GM12878 (cell line): ENCODE measurements around the gene PDE6D. TPM values are rescaled to one million over a fixed set of nuclear protein-coding genes. Genes with fewer than 3 reads are reported as not detected.

Source experiments
- ATAC-seq: fragments of 200-7000 bp; cut with Tn5 transposase; 3 replicates; pipeline ENCODE4 v1.9.1; 2020; ENCODE audit warnings: mild to moderate bottlenecking, moderate library complexity
- BruUV-seq: library from RNA; stranded (reverse); fragments of 400-500 nt; replicated peaks from 2 replicates; lab custom pipeline; 2021; lab: Mats Ljungman, UMichigan
- CTCF ChIA-PET: fragments of 300-600 bp; sonication (Branson Sonifier 250); formaldehyde crosslinking; extraction: SDS; loops from one replicate; lab custom pipeline; 2021; ENCODE audit warnings: inconsistent platforms; lab: Yijun Ruan, JAX
- POLR2A ChIA-PET: fragments of 350-600 bp; formaldehyde crosslinking; extraction: SDS; loops from one replicate; lab custom pipeline; 2021; ENCODE audit warnings: inconsistent platforms; lab: Charles Lee
- RAD21 ChIA-PET: fragments of 300-600 bp; sonication (Branson Sonifier 250); formaldehyde crosslinking; loops from one replicate; lab custom pipeline; 2023; ENCODE audit warnings: antibody characterized with exemption; ENCODE audit not compliant: unreplicated experiment; lab: Charles Lee
- SMC1A ChIA-PET: fragments of 300-600 bp; sonication (Branson Sonifier 250); formaldehyde crosslinking; loops from one replicate; lab custom pipeline; 2023; ENCODE audit not compliant: unreplicated experiment, uncharacterized antibody; lab: Charles Lee
- DNase-seq: peaks from one replicate; pipeline ENCODE4 v3.0.0-alpha.2; 2011; ENCODE audit warnings: low read depth, low spot score
- FAIRE-seq: peaks from 3 replicates; lab custom pipeline; 2011; peaks lifted over from hg19 to GRCh38; lab: Jason Lieb, UNC
- H2AFZ ChIP-seq: 2 replicates; pipeline ENCODE4 v1.6.0; 2011; ENCODE audit warnings: low read depth, low read length, control low read depth; ENCODE audit not compliant: control insufficient read depth
- H3K27ac ChIP-seq: 2 replicates; pipeline ENCODE4 v1.5.1; 2011; ENCODE audit warnings: control low read depth; ENCODE audit not compliant: control insufficient read depth, insufficient read depth
- H3K27me3 ChIP-seq, 2 experiments: replicated peaks in 1 of 2; 2 replicates each; pipeline versions ENCODE4 v1.6.0 to v1.6.1; 2011; ENCODE audit warnings: low read length in 1 of 2; ENCODE audit not compliant: control insufficient read depth in 2 of 2, insufficient read depth in 2 of 2
- H3K36me3 ChIP-seq, 2 experiments: 2 replicates each; pipeline ENCODE4 v1.5.1; 2011; ENCODE audit warnings: low read length in 1 of 2; ENCODE audit not compliant: control insufficient read depth in 2 of 2, insufficient read depth in 2 of 2
- H3K4me1 ChIP-seq: 2 replicates; pipeline ENCODE4 v1.6.1; 2011; ENCODE audit warnings: mild to moderate bottlenecking, low read length, moderate library complexity, mixed read lengths; ENCODE audit not compliant: control insufficient read depth, insufficient read depth
- H3K4me2 ChIP-seq: 2 replicates; pipeline ENCODE4 v1.6.0; 2011; ENCODE audit warnings: control low read depth; ENCODE audit not compliant: control insufficient read depth, insufficient read depth
- H3K4me3 ChIP-seq: fragments of 200-600 bp; sonication (generic); 2 replicates; pipeline ENCODE4 v1.5.1; 2016
- H3K79me2 ChIP-seq: 2 replicates; pipeline ENCODE4 v1.6.0; 2011; ENCODE audit warnings: low read length; ENCODE audit not compliant: control insufficient read depth, insufficient read depth
- H3K9ac ChIP-seq: 2 replicates; pipeline ENCODE4 v1.8.0; 2011; ENCODE audit warnings: low read length, control low read depth, mixed read lengths; ENCODE audit not compliant: control insufficient read depth, insufficient read depth
- H3K9me3 ChIP-seq: replicated peaks from 3 replicates; pipeline ENCODE4 v1.5.1; 2011; ENCODE audit warnings: mild to moderate bottlenecking, low read length; ENCODE audit not compliant: control insufficient read depth, insufficient read depth
- H4K20me1 ChIP-seq: 2 replicates; pipeline ENCODE4 v1.6.0; 2011; ENCODE audit not compliant: control insufficient read depth, insufficient read depth
- CHD1 ChIP-seq: IDR thresholded peaks from 2 replicates; pipeline ENCODE4 v1.6.1; 2012; ENCODE audit warnings: low read depth, low read length, improper control_type of control experiment
- HDAC2 ChIP-seq: fragments of 200-600 bp; sonication (generic); IDR thresholded peaks from 2 replicates; pipeline ENCODE4 v1.6.1; 2017
- IRF4 ChIP-seq: IDR thresholded peaks from 2 replicates; pipeline ENCODE4 v1.6.1; 2011; ENCODE audit warnings: low read depth, low read length
- NFYB ChIP-seq: IDR thresholded peaks from 2 replicates; pipeline ENCODE4 v1.6.1; 2011; ENCODE audit warnings: low read depth, mild to moderate bottlenecking, low read length, improper control_type of control experiment, moderate library complexity; ENCODE audit not compliant: insufficient read depth
- WGBS: methylation state at CpG from one replicate; pipeline ENCODE4 v1.1.6; 2016; ENCODE audit warnings: low lambda C conversion rate; ENCODE audit not compliant: insufficient replicate concordance, insufficient coverage; ENCODE audit errors: missing lambda C conversion rate; 5-methylcytosine and 5-hydroxymethylcytosine counted together
- in situ Hi-C: fragments of 300-500 bp; cut with MboI; formaldehyde crosslinking; loops from 9 replicates; pipeline ENCODE4 v1.14.3; 2018; ENCODE audit warnings: mixed read lengths
- intact Hi-C: fragments of 100-400 bp; cut with micrococcal nuclease; formaldehyde crosslinking; loops from one replicate; pipeline ENCODE4 v1.14.2; 2022; ENCODE audit not compliant: unreplicated experiment
- polyA plus RNA-seq, 11 experiments: library from polyadenylated mRNA; depleted of rRNA in 4 of 11; unstranded in 6 of 11; stranded (reverse) in 5 of 11; fragments of >200 nt; fragmentation: Nextera tagmentation in 4 of 11; fragmentation: Illumina TruSeq in 1 of 11; extraction: Ambion mirVana in 4 of 11; extraction: Trizol in 1 of 11; gene quantifications; 1 replicate in 1 of 11; 2 replicates in 10 of 11; pipeline versions ENCODE4 v1.2.1 to v1.2.3, GENCODE V29; 2011 to 2016; ENCODE audit warnings: inconsistent platforms in 2 of 11, missing spikeins in 2 of 11, low read depth in 1 of 11
- total RNA-seq, 4 experiments: library from RNA; depleted of rRNA in 3 of 4; stranded (reverse); fragments of >200 nt in 3 of 4; fragmentation: Illumina TruSeq in 1 of 4; extraction: Trizol in 1 of 4; gene quantifications; 2 replicates each; pipeline versions ENCODE4 v1.2.1 to v1.2.3, GENCODE V29; 2013 to 2021
- TF ChIP-seq, protein P1 (sequence below), 3 experiments: IDR thresholded peaks in 2 of 3; conservative IDR thresholded peaks in 1 of 3; 2 replicates each; pipeline ENCODE4 v1.5.1; 2011; ENCODE audit warnings: low read depth in 3 of 3, low read length in 3 of 3, mild to moderate bottlenecking in 3 of 3, control low read depth in 2 of 3, moderate library complexity in 2 of 3, inconsistent platforms in 1 of 3, mixed read lengths in 1 of 3; ENCODE audit not compliant: control insufficient read depth in 2 of 3, insufficient read depth in 1 of 3; ENCODE audit errors: extremely low read depth in 1 of 3

Gene PDE6D
- total and polyA plus RNA-seq, 10 of the 15 experiments (the other 5 are each of a cell fraction or from before 2014, with no cell fraction given): 8.2 to 69.4 (median 56.2) TPM

DNA sequence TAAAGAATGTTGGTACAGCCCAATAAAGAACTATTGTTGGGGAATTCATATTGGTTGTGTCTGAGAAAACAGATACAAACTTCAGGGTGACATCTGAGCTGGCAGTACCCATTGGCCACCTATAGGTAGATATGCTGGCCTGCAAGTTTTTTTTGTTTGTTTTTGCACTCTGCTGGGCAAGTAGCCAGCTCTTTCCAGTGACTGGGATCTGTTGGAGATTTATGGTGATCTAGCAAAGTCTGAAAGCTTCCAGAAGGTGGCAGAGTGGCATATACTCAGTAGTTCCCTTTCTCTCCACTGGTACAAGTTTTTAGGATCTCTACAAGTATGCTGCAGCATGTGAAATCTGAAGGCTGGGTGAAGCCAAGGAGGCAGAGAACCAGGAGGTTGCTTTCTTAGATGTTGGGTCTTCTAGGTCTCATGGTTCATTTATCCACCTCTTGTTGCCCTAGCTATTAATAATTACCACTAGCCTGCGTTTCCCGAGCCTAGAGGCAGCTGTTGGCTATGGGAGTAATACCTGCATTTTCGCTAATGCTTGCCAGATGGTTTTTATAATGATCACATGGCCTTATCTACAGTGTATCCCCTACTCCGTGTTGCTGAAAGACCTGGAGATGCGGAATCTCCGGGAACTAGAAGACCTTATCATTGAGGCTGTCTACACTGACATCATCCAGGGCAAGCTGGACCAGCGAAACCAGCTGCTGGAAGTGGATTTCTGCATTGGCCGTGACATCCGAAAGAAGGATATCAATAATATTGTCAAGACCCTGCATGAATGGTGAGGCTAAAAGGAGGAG, 14.6 kb upstream of the PDE6D start:
- no peaks in the 10 kb centered on the region for H3K27me3 ChIP-seq
- no peak for TF ChIP-seq NFYB
- TF ChIP-seq, protein P1, sequence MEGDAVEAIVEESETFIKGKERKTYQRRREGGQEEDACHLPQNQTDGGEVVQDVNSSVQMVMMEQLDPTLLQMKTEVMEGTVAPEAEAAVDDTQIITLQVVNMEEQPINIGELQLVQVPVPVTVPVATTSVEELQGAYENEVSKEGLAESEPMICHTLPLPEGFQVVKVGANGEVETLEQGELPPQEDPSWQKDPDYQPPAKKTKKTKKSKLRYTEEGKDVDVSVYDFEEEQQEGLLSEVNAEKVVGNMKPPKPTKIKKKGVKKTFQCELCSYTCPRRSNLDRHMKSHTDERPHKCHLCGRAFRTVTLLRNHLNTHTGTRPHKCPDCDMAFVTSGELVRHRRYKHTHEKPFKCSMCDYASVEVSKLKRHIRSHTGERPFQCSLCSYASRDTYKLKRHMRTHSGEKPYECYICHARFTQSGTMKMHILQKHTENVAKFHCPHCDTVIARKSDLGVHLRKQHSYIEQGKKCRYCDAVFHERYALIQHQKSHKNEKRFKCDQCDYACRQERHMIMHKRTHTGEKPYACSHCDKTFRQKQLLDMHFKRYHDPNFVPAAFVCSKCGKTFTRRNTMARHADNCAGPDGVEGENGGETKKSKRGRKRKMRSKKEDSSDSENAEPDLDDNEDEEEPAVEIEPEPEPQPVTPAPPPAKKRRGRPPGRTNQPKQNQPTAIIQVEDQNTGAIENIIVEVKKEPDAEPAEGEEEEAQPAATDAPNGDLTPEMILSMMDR (IDR thresholded peaks at IDR 0.05 in 2 of 3, conservative IDR thresholded peaks at IDR 0.05 in 1 of 3; ENCODE audit: control insufficient read depth in 2 of 3, extremely low read depth in 1 of 3, insufficient read depth in 1 of 3, low read depth in 3 of 3, low read length in 3 of 3): 0 out of 6 replicates have a peak, but pooled peaks of 2 of the 3 experiments have one; percentile 8 to 13
- no peak for TF ChIP-seq CHD1
- TF ChIP-seq IRF4: no peak
- no peak for TF ChIP-seq HDAC2
- no peaks in the 10 kb centered on the region for H3K79me2 ChIP-seq
- H3K4me2 ChIP-seq: no peak overlapping the region
- in situ Hi-C loops: no loop called here
- POLR2A ChIA-PET: interaction anchor here (0.6 kb wide), 1 partner anchor 101 kb away, joined by 5 read pairs; no protein-coding TSS in a partner anchor
- no peaks in the 10 kb centered on the region for H4K20me1 ChIP-seq
- RAD21 ChIA-PET: interaction anchor here (0.6 kb wide), 1 partner anchor 173 kb away, joined by 4 read pairs; no protein-coding TSS in a partner anchor
- no peak overlapping the region for H3K27ac ChIP-seq
- ATAC-seq: no peak
- FAIRE-seq: no peak
- CTCF ChIA-PET: interaction anchor here (0.6 to 2.0 kb wide), 4 partner anchors 55 to 263 kb away, joined by 3 to 4 read pairs (median 4); no protein-coding TSS in a partner anchor
- SMC1A ChIA-PET: interaction anchor here (1.1 to 1.3 kb wide), 2 partner anchors 10 to 17 kb away, joined by 3 to 4 read pairs; partner anchors contain the start of gene COPS7B
- H3K4me3 ChIP-seq: no peak overlapping the region
- no peak for DNase-seq
- H3K36me3 ChIP-seq: peaks cover 17 to 28% of the 10 kb centered on the region in 2 experiments
- H3K9ac ChIP-seq: no peak overlapping the region
- BruUV-seq: no TSS peak
- no peaks in the 10 kb centered on the region for H3K9me3 ChIP-seq
- H3K4me1 ChIP-seq: no peaks in the 10 kb centered on the region
- 98% methylated on average over 9 of the region's 9 CpGs for WGBS
- no peak overlapping the region for H2AFZ ChIP-seq
- intact Hi-C loops: no loop called here
